Keratinocyte (primary cell): ENCODE results near the gene HOXC11. TPM values are rescaled to one million over a fixed set of nuclear protein-coding genes. Genes with fewer than 3 reads are reported as not detected.

Experiments
- DNase-seq: peaks from one replicate; pipeline ENCODE4 v3.0.0-alpha.2; 2011; ENCODE audit warnings: low read depth, missing footprints, low spot score
- FAIRE-seq: peaks from 2 replicates; lab custom pipeline; 2011; peaks lifted over from hg19 to GRCh38; lab: Jason Lieb, UNC
- H2AFZ ChIP-seq: 2 replicates; pipeline ENCODE4 v1.6.0; 2012; ENCODE audit warnings: low read length, control low read depth, inconsistent platforms; ENCODE audit not compliant: control insufficient read depth
- H3K27ac ChIP-seq: 2 replicates; pipeline ENCODE4 v1.5.1; 2011; ENCODE audit warnings: low read length; ENCODE audit not compliant: control insufficient read depth, insufficient read depth
- H3K27me3 ChIP-seq: 3 replicates; pipeline ENCODE4 v1.6.0; 2011; ENCODE audit warnings: low read length; ENCODE audit not compliant: control insufficient read depth, insufficient read depth; ENCODE audit errors: extremely low read depth
- H3K36me3 ChIP-seq, 2 experiments: 2 replicates in 1 of 2; 3 replicates in 1 of 2; pipeline ENCODE4 v1.5.1; 2011; ENCODE audit warnings: low read length in 2 of 2, mild to moderate bottlenecking in 1 of 2; ENCODE audit not compliant: control insufficient read depth in 2 of 2, insufficient read depth in 2 of 2; ENCODE audit errors: extremely low read depth in 1 of 2
- H3K4me1 ChIP-seq: 3 replicates; pipeline ENCODE4 v1.5.1; 2011; ENCODE audit warnings: low read length; ENCODE audit not compliant: control insufficient read depth, insufficient read depth; ENCODE audit errors: extremely low read depth
- H3K4me2 ChIP-seq: 3 replicates; pipeline ENCODE4 v1.6.0; 2011; ENCODE audit warnings: low read depth, low read length; ENCODE audit not compliant: control insufficient read depth, insufficient read depth; ENCODE audit errors: extremely low read depth
- H3K4me3 ChIP-seq, 3 experiments: fragments of 200-600 bp in 1 of 3; sonication (generic) in 1 of 3; 2 replicates in 2 of 3; 3 replicates in 1 of 3; pipeline ENCODE4 v1.5.1; 2011 to 2016; ENCODE audit warnings: low read length in 3 of 3, mild to moderate bottlenecking in 3 of 3, control low read depth in 2 of 3, inconsistent platforms in 1 of 3, low read depth in 1 of 3, mixed read lengths in 1 of 3, mixed run types in 1 of 3, moderate library complexity in 1 of 3; ENCODE audit not compliant: control insufficient read depth in 2 of 3, insufficient read depth in 2 of 3; ENCODE audit errors: extremely low read depth in 1 of 3
- H3K79me2 ChIP-seq: 2 replicates; pipeline ENCODE4 v1.6.0; 2012; ENCODE audit warnings: low read length; ENCODE audit not compliant: control insufficient read depth, insufficient read depth
- H3K9ac ChIP-seq: 3 replicates; pipeline ENCODE4 v1.6.0; 2011; ENCODE audit warnings: low read length; ENCODE audit not compliant: control insufficient read depth, insufficient read depth; ENCODE audit errors: extremely low read depth
- H3K9me1 ChIP-seq: 3 replicates; pipeline ENCODE4 v1.6.0; 2011; ENCODE audit warnings: low read length; ENCODE audit not compliant: control insufficient read depth, insufficient read depth; ENCODE audit errors: extremely low read depth
- H3K9me3 ChIP-seq: 2 replicates; pipeline ENCODE4 v1.5.1; 2012; ENCODE audit warnings: low read depth, low read length; ENCODE audit not compliant: control insufficient read depth
- H4K20me1 ChIP-seq: 3 replicates; pipeline ENCODE4 v1.6.0; 2011; ENCODE audit warnings: low read length; ENCODE audit not compliant: control insufficient read depth, insufficient read depth; ENCODE audit errors: extremely low read depth
- EZH2 ChIP-seq: IDR thresholded peaks from one replicate; pipeline ENCODE4 v1.6.1; 2012; ENCODE audit warnings: inconsistent platforms, mild to moderate bottlenecking, low read length, moderate library complexity
- dilution Hi-C: fragments of 300-500 bp; cut with MboI; formaldehyde crosslinking; loops from one replicate; pipeline ENCODE4 v1.7.0; 2020; ENCODE audit warnings: low sequenced_read_pairs; ENCODE audit not compliant: extremely low pct_ligation_motif_present
- polyA plus RNA-seq, 5 experiments: library from polyadenylated mRNA; depleted of rRNA in 3 of 5; stranded (reverse) in 3 of 5; stranded (forward) in 1 of 5; unstranded in 1 of 5; fragments of >200 nt; gene quantifications; 1 replicate in 1 of 5; 2 replicates in 3 of 5; 3 replicates in 1 of 5; pipeline versions ENCODE4 v1.2.1 to v1.2.3, GENCODE V29; 2011 to 2012; ENCODE audit warnings: missing spikeins in 2 of 5, low read depth in 1 of 5, low replicate concordance in 1 of 5
- TF ChIP-seq, protein P1 (sequence below), 3 experiments: IDR thresholded peaks in 1 of 3; conservative IDR thresholded peaks in 1 of 3; optimal IDR thresholded peaks in 1 of 3; 2 replicates in 2 of 3; 3 replicates in 1 of 3; pipeline versions ENCODE3 to v1.5.1; 2011; ENCODE audit warnings: low read length in 3 of 3, mild to moderate bottlenecking in 3 of 3, moderate library complexity in 2 of 3, control low read depth in 1 of 3, inconsistent platforms in 1 of 3; ENCODE audit not compliant: insufficient read depth in 2 of 3; ENCODE audit errors: extremely low read depth in 1 of 3

Gene HOXC11
- polyA plus RNA-seq, 1 donor (not counting 4 experiments of a cell fraction or from before 2014, with no cell fraction given), result 1.6 TPM

DNA sequence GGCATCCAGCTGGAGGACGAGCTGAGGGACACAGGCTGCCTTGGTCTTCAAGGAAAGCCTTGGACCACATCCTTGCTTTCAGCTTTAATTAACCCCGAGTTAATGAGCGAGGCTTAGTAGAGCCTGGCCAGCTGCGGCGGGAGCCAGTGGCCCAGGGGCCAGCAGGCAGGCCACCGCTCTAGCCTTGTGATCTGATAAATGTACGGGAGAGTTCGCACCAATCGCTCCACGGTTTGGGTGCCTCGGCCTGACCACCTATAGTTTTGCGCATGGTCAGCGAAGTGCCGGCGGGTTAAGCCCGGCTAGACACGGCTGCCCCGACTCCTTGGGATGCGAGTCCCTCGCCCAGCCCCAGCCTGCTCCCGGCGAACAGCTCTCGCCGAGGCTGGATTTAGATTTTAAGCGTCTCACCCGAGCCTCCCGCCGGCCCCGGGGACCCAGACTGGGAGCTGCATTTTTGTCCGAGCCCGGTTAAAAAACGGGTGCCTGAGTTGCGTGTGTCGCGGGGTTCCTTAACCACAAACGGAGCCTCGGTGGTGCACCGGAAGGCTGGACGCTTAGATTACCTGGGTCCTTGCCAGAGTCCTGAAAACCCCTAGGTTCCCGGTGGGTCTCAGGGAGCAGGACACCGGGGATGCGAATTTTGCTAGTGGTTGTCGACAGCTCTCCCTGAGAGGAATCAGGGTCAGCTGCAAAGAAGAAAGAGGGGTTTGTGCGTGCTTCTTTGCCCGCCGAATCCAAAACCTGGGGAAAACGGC is 21.2 kb upstream of the HOXC11 start:
- TF ChIP-seq, protein P1, sequence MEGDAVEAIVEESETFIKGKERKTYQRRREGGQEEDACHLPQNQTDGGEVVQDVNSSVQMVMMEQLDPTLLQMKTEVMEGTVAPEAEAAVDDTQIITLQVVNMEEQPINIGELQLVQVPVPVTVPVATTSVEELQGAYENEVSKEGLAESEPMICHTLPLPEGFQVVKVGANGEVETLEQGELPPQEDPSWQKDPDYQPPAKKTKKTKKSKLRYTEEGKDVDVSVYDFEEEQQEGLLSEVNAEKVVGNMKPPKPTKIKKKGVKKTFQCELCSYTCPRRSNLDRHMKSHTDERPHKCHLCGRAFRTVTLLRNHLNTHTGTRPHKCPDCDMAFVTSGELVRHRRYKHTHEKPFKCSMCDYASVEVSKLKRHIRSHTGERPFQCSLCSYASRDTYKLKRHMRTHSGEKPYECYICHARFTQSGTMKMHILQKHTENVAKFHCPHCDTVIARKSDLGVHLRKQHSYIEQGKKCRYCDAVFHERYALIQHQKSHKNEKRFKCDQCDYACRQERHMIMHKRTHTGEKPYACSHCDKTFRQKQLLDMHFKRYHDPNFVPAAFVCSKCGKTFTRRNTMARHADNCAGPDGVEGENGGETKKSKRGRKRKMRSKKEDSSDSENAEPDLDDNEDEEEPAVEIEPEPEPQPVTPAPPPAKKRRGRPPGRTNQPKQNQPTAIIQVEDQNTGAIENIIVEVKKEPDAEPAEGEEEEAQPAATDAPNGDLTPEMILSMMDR (optimal IDR thresholded peaks at IDR 0.05 in 1 of 3, IDR thresholded peaks at IDR 0.05 in 1 of 3, conservative IDR thresholded peaks at IDR 0.05 in 1 of 3; ENCODE audit: extremely low read depth in 1 of 3, insufficient read depth in 2 of 3, low read length in 3 of 3), result no peak
- peak; percentile 77 for TF ChIP-seq EZH2
- FAIRE-seq (no peak), DNase-seq (no peak)
- peaks cover 2% of the 10 kb centered on the region for H3K9me1 ChIP-seq
- H3K9ac ChIP-seq, result no peak overlapping the region
- H3K27ac ChIP-seq, result no peak overlapping the region
- dilution Hi-C loops, result no loop called here
- no peak overlapping the region for H3K4me3 ChIP-seq
- no peak overlapping the region for H2AFZ ChIP-seq
- H3K79me2 ChIP-seq, result no peaks in the 10 kb centered on the region
- peaks cover 0 to 2% of the 10 kb centered on the region in 2 experiments for H3K36me3 ChIP-seq
- H3K27me3 ChIP-seq, result peaks cover 70% of the 10 kb centered on the region
- peak overlapping the region; percentile 32 for H3K4me2 ChIP-seq
- peaks cover 42% of the 10 kb centered on the region for H3K4me1 ChIP-seq
- no peaks in the 10 kb centered on the region for H4K20me1 ChIP-seq
- H3K9me3 ChIP-seq, result no peaks in the 10 kb centered on the region

DNA sequence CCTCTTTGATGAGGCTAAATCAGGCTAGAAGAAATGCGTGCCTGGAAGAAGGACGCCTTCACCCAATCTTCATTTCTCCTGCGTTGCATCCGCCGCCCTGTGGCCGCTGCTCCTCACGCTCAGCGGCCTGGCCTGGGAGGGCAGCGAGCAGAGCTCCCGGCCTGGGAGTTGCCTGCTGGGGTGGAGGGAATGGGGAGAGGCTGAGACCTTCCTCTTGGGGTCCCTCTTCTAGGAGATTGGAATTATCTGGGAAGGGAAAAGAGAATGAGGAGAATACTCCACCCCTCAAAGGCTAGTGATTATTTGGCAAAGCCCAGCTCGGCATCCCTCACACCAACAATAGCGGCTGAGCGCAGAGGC is 20.6 kb upstream of the HOXC11 start:
- H3K4me2 ChIP-seq, result no peak overlapping the region

More for the DNA sequence above, 20.6 kb upstream of the HOXC11 start:
- Histone ChIP-seq H4K20me1 (no peaks in the 10 kb centered on the region), H3K27ac (no peak overlapping the region), H2AFZ (no peak overlapping the region), H3K9me1 (no peaks in the 10 kb centered on the region), H3K4me3 (no peak overlapping the region), H3K36me3 (no peaks in the 10 kb centered on the region), H3K9me3 (no peaks in the 10 kb centered on the region), H3K79me2 (no peaks in the 10 kb centered on the region), H3K4me1 (peaks cover 43% of the 10 kb centered on the region), H3K27me3 (peaks cover 76% of the 10 kb centered on the region), H3K9ac (no peak overlapping the region)
- no peak for DNase-seq
- no peak for FAIRE-seq
- dilution Hi-C loops, result no loop called here
- no peak for TF ChIP-seq EZH2
- TF ChIP-seq, protein P1 (optimal IDR thresholded peaks at IDR 0.05 in 1 of 3, IDR thresholded peaks at IDR 0.05 in 1 of 3, conservative IDR thresholded peaks at IDR 0.05 in 1 of 3; ENCODE audit: extremely low read depth in 1 of 3, insufficient read depth in 2 of 3, low read length in 3 of 3), result no peak
